ENCODE measurements around the gene MAB21L4. TPM values are rescaled to one million over a fixed set of nuclear protein-coding genes. Genes with fewer than 3 reads are reported as not detected.

MAB21L4 gene
- total RNA-seq, 1 experiment from 2014 or later: 3.0 TPM

- TF ChIP-seq CTCF (IDR thresholded peaks at IDR 0.05; ENCODE audit: unreplicated experiment): no peak
- no TSS peak for BruUV-seq (replicated peaks)
- H3K36me3 Mint-ChIP-seq (ENCODE audit: insufficient read depth, unreplicated experiment): peaks cover 30% of the 10 kb centered on the region
- H3K4me3 Mint-ChIP-seq (ENCODE audit: low read depth, unreplicated experiment): no peak overlapping the region
- H3K27me3 Mint-ChIP-seq (ENCODE audit: unreplicated experiment): no peaks in the 10 kb centered on the region
- H3K9me3 Mint-ChIP-seq (ENCODE audit: low read depth, unreplicated experiment): no peaks in the 10 kb centered on the region
- peaks cover 35% of the 10 kb centered on the region for H3K4me1 Mint-ChIP-seq (ENCODE audit: low read depth, unreplicated experiment)
- intact Hi-C loops (cut with micrococcal nuclease; ENCODE audit: unreplicated experiment): no loop called here
- no peak for DNase-seq
- H3K27ac Mint-ChIP-seq (ENCODE audit: unreplicated experiment): no peak overlapping the region
- CTCF ChIA-PET: interaction anchor here (1.1 kb wide), 1 partner anchor 21 kb away, joined by 4 read pairs; no protein-coding TSS in a partner anchor
Observed at GRCh38 chr2:240892925-240893324, 3.0 kb downstream of the MAB21L4 start.

GRCh38 chr2:240892356-240892755 is 3.6 kb downstream of the MAB21L4 start:
- H3K4me1 Mint-ChIP-seq (ENCODE audit: low read depth, unreplicated experiment): peaks cover 30% of the 10 kb centered on the region
- TF ChIP-seq CTCF (IDR thresholded peaks at IDR 0.05; ENCODE audit: unreplicated experiment): no peak
- no peak overlapping the region for H3K4me3 Mint-ChIP-seq (ENCODE audit: low read depth, unreplicated experiment)
- DNase-seq: no peak
- no TSS peak for BruUV-seq (replicated peaks)
- no peaks in the 10 kb centered on the region for H3K27me3 Mint-ChIP-seq (ENCODE audit: unreplicated experiment)
- H3K9me3 Mint-ChIP-seq (ENCODE audit: low read depth, unreplicated experiment): no peaks in the 10 kb centered on the region
- intact Hi-C loops (cut with micrococcal nuclease; ENCODE audit: unreplicated experiment): no loop called here
- no peak overlapping the region for H3K27ac Mint-ChIP-seq (ENCODE audit: unreplicated experiment)
- H3K36me3 Mint-ChIP-seq (ENCODE audit: insufficient read depth, unreplicated experiment): peaks cover 24% of the 10 kb centered on the region
- CTCF ChIA-PET: no interaction called here

GRCh38 chr2:240891492-240892340 is 4.2 kb downstream of the MAB21L4 start:
- CTCF ChIA-PET: no interaction called here

GRCh38 chr2:240890691-240891090 is 5.3 kb downstream of the MAB21L4 start:
- no peak for TF ChIP-seq CTCF (IDR thresholded peaks at IDR 0.05; ENCODE audit: unreplicated experiment)
- Mint-ChIP-seq H3K27ac (ENCODE audit: unreplicated experiment) (no peak overlapping the region), H3K4me1 (ENCODE audit: low read depth, unreplicated experiment) (peaks cover 19% of the 10 kb centered on the region), H3K27me3 (ENCODE audit: unreplicated experiment) (peaks cover 3% of the 10 kb centered on the region), H3K4me3 (ENCODE audit: low read depth, unreplicated experiment) (no peak overlapping the region), H3K9me3 (ENCODE audit: low read depth, unreplicated experiment) (no peaks in the 10 kb centered on the region), H3K36me3 (ENCODE audit: insufficient read depth, unreplicated experiment) (peaks cover 13% of the 10 kb centered on the region)
- no peak for DNase-seq
- intact Hi-C loops (cut with micrococcal nuclease; ENCODE audit: unreplicated experiment): no loop called here
- BruUV-seq (replicated peaks): no TSS peak
- CTCF ChIA-PET: no interaction called here

More at GRCh38 chr2:240891492-240892340, 4.2 kb downstream of the MAB21L4 start:
- no peak for TF ChIP-seq CTCF (IDR thresholded peaks at IDR 0.05; ENCODE audit: unreplicated experiment)
- no peaks in the 10 kb centered on the region for H3K27me3 Mint-ChIP-seq (ENCODE audit: unreplicated experiment)
- no peaks in the 10 kb centered on the region for H3K9me3 Mint-ChIP-seq (ENCODE audit: low read depth, unreplicated experiment)
- BruUV-seq (replicated peaks): no TSS peak
- no peak overlapping the region for H3K4me3 Mint-ChIP-seq (ENCODE audit: low read depth, unreplicated experiment)
- intact Hi-C loops (cut with micrococcal nuclease; ENCODE audit: unreplicated experiment): no loop called here
- DNase-seq: no peak
- H3K36me3 Mint-ChIP-seq (ENCODE audit: insufficient read depth, unreplicated experiment): peaks cover 17% of the 10 kb centered on the region
- no peak overlapping the region for H3K27ac Mint-ChIP-seq (ENCODE audit: unreplicated experiment)
- peaks cover 25% of the 10 kb centered on the region for H3K4me1 Mint-ChIP-seq (ENCODE audit: low read depth, unreplicated experiment)
